HG03175 (cell line): ENCODE results near the gene DNAJC15.
A peak's percentile ranks its signal among the peaks of the same experiment; 100 is the strongest.
"Not testable (repeated sequence)": the region's sequence is repeated elsewhere in the genome, so short reads cannot be mapped to it uniquely, and the experiment has no call there.

Experiments
- ATAC-seq: cut with Tn5 transposase; IDR thresholded peaks from one replicate; pipeline ENCODE4 v1.9.1; 2021; ENCODE audit warnings: mild to moderate bottlenecking, moderate library complexity; ENCODE audit not compliant: unreplicated experiment

Gene DNAJC15

DNA sequence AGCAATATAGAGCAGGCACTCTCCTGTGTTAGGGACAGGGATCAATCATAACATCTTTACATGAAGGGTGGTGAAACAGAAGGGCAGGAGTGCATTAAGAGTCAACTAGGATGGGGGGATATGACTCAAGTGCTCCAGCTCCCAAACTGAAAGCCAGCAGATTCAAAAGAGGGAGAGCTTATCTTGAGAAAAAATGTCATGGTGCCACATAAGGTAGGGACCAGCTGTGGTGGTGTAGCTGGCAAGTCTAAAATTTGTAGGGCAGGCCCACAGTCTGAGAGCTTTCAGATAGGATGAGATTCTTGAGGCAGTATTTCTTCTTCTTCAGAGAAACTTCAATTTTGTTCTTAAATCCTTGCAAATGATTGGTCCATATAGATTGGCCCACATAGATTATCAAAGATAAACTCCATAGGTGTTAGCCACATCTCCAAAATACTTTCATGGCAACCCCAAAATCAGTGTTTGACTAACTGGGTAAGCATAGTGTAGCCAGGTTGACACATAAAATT, 19.1 kb downstream of the DNAJC15 start:
- no peak for ATAC-seq

DNA sequence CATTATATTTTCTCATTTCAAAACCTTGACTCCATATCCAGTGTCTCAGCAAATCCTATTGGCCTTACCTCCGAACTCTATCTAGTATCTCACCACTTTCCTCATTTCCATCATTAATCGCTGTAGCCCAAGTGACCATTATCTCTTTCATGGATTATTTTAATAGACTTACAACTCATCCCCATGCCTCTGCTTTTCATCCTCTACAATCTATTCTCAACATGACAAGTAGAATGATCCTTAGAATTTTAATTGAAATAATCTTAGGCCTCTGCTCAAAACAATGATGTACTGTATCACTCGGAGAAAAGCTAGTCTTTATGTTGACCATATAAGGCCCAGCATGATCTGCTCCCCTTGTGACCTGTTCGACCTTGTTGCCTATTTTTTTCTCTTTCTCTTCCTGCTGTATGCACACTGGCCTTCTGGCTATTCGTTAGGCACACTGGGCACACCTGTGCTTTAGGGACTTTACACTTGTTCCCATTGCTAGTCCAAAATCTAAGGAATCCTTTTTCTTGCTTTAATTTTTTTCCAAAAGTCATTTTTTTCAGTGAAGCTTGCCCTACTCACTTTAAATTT, 21.4 kb downstream of the DNAJC15 start:
- no peak for ATAC-seq

- ATAC-seq = not testable (repeated sequence)
Observed at GRCh38 chr13:43045302-43045773, 22.0 kb downstream of the DNAJC15 start.

DNA sequence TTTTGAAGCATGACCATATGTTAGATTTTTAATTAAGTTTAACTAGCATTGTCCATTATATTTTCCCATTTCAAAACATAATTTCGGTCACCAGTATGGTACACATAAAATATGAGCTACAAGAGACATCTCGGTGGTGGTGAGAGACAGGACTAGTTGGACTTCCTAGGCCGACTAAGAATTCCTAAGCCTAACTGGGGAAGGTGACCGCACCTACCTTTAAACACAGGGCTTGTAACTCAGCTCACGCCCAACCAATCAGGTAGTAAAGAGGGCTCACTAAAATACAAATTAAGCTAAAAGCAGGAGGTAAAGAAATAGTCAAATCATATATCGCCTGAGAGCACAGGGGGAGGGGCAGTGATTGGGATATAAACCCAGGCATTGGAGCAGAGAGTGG, 22.9 kb downstream of the DNAJC15 start:
- no peak for ATAC-seq

DNA sequence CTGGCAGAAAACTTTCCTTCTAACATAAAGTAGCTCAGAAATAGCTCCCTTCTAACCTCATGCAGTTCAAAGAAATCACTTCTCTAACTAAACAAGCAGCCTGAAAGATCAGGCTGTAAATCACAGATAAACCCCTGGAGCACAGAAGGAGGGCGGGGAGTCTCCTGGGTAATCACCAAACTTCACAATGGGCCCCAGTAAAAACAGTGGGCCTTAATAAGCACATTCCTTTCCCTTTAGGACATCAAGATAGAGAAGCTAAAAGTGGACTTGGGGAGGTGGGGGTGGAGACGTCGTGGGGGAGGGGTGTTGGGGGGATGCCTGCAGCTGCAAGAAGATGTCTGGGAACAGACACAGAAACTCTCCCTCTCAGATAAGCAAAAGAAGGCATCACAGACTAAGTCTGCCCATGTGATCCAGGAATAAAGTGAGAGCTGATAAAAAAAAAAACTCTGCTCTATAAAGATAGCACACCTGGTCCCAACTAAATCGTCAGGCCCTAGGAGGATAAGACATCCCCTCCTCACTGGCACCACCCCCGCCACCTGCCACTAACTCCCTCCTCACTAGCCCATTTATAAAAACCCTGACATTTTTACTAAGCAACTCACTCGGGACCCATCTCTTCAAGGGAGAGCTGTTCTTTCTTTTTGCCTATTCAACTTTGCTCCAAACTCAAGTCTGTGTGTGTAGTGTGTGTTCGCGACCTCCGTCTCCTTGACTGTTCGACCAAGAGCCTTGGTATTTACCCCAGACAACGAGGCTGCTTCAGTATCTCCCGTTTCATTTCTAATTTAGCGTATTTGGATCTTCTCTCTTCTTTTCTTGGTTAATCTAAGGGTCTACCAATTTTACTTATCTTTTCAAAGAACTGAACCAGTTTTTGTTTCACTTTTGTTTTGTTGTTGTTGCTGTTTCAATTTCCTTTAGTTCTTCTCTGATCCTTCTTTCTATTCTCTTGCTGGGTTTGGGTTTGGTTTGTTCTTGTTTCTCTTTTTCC, 31.7 kb downstream of the DNAJC15 start:
- ATAC-seq = peak; percentile 57

GRCh38 chr13:43057653-43058317, 34.4 kb downstream of the DNAJC15 start:
- no peak for ATAC-seq

DNA sequence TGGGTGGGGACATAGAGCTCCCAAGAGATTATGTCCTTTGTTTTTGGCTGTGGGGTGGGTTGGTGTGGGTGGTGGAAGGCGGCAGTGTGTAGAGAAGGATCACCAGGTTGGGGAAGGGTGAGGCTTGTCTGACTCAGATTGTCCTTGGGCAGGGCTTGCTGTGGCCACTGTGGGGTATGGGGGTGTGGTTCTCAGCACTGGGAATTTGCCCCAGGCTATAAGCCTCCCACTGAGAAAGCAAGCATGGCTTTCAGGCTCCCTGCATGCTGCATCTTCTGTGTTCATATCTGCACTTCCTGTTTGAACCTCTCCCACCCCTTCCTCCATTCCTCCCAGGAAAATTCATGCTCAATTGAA, 34.9 kb downstream of the DNAJC15 start:
- ATAC-seq = no peak

DNA sequence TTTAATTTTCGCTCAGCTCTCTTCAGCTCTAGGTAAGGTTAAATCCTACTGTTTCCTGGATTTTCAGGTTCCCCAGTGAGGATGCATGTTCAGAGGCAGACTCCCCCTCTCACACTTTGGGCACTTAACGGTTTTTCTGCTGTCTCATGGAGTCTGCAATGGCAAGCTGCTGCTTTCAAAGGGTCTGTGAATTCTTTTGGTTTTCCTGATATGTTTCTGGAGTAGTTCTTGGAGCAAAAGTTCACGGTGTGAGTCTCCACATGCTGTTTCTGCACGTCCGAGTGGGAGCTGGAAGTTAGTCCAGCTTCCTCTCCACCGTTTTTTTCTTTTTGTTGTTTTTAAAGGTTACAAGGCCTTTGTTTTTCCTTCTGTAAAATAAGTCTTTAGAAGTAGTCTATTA, 35.4 kb downstream of the DNAJC15 start:
- ATAC-seq = no peak

DNA sequence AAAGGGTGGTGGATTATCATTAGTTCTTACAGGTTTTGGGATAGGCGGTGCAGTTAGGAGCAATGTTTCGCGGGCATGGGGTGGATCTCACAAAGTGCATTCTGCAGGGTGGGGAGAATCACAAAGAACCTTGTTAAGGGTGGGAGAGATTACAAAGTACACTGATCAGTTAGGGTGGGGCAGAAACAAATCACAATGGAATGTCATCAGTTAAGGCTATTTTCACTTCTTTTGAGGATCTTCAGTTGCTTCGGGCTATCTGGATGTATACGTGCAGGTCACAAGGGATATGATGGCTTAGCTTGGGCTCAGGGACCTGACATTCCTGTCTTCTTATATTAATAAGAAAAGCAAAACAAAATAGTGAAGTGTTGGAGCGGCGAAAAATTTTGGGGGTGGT, 36.4 kb downstream of the DNAJC15 start:
- not testable (repeated sequence) for ATAC-seq

DNA sequence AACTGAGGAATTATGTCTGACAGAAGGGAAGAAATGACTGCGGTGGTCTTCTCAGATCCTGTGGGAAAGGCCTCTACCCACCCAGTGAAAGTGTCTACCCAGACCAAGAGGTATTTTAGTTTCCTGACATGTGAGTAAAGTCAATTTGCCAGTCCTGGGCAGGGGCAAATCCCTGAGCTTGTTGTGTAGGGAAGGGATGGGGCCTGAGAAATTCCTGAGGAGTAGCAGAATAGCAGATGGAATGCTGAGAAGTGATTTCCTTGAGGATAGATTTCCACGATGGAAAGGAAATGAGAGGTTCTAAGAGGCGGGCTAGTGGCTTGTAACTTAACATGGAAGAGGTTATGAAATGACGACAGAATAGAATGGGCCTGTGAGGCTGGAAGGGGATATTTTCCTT, 37.4 kb downstream of the DNAJC15 start:
- ATAC-seq = not testable (repeated sequence)

DNA sequence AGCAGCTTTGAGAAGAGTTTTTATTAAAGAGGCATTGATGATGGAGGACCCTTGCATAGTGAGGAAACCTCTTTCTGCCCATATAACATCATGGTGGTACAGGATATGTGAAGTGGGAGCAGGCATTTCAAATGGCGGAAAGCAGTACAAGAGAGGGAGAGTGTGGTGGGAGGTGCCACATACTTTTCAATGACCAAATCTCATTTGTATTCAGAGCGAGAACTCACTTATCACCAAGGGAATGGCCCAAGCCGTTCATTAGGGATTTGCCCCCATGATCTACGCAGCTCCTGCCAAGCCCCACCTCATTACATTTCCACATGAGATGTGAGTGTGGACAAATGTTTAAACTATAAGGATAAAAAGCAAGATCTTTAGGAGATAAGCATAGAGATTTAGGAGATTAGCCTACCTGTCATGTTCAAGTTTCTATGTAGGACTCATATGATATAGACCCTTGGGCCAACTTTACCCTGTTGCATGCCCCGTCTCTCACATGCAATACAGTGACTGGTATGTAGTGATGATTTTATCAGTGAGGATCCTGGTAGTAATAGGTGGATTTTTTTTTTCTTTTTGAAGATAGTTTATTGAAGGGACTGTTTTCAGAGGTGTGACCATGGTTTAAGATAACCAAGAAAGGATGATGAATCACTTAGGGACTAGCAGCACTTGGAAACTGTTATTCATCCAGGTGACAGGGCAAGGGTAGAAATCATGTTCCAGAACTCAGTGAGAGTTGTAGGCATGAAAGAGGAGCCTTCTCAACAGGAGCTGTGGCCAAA, 38.3 kb downstream of the DNAJC15 start:
- no peak for ATAC-seq

DNA sequence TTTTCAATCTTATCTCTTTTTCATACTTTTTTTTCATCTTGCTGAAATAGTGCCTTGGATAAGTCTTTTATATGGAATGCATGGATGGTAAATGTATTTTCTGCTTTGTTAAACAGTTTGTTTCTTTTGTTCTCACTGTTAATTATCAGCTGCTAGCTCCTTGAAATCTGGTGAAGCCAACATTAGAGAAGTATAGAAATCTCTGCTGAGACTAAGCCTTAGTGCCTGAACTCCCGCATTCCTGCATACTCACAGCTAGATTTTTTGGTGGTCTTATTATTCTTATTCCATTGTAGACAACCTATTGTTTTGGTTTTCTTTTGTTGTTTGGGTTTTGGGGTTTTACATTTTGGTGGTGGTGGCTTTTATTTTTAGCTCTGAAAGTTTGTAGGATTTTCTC, 48.4 kb downstream of the DNAJC15 start:
- no peak for ATAC-seq

GRCh38 chr13:43072394-43072793, 49.0 kb downstream of the DNAJC15 start:
- ATAC-seq = no peak

DNA sequence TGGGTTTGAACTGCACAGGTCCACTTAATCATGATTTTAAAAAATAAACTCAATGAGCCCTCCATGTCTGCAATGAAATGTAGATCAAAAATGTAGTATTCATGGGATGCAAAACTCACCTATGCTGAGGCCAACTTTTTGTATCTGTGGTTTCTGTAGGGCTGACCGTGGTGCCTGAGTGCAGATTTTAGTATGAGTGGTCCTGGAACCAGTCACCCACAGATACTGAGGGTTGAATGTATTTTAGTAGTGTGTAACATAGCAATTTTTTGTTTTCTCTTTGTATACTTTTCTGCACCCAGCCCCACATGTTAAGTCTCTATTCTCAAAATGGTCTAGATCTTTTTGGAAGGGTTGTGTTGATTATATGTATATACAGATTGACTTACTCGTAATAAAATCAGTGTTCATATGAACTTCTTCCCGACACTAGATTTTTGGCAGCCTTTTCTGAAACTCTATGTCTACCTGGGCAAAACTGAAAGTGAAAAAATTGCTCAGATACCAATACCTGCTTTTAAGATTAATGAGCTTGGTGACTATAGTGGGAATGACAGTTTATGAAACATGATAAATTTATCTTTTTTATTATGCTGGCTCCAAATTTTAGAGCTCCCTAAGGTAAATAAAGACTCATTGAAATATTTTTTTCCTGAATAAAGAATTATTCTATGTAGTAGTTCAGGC, 51.6 kb downstream of the DNAJC15 start:
- ATAC-seq = peak; percentile 84

GRCh38 chr13:43075511-43075902, 52.1 kb downstream of the DNAJC15 start:
- not testable (repeated sequence) for ATAC-seq

DNA sequence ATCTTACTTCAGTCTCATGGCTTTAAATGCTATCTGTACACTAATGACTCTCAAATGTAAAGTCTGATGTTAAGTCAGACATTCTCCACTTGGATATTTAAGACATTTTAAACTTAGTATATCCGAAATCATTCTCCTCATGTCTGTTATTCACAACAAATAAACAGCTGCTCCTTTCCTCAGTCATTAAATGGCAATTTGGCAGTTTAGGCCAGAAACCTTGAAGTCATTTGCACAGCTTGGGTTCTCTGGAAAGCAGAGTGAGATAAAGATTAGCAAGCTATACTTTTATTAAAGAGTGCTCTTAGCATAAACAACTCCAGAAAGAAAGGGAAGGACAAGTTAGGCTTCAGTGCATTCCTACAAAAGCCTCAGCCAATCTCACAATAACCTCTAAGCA, 53.7 kb downstream of the DNAJC15 start:
- no peak for ATAC-seq

GRCh38 chr13:43077461-43077860, 54.1 kb downstream of the DNAJC15 start:
- ATAC-seq = no peak

GRCh38 chr13:43077906-43078305, 54.5 kb downstream of the DNAJC15 start:
- no peak for ATAC-seq

- ATAC-seq = no peak
Observed at GRCh38 chr13:43078399-43078798, 55.0 kb downstream of the DNAJC15 start.

GRCh38 chr13:43079392-43079931, 56.1 kb downstream of the DNAJC15 start:
- no peak for ATAC-seq
